ENCODE data around the gene ASTN2.

The ASTN2 gene

GRCh38 chr9:117180896-117181445 lies 233.9 kb downstream of the ASTN2 start:
- TF ChIP-seq CTCF (IDR thresholded peaks at IDR 0.05; ENCODE audit: low read depth, low read length, missing control alignments) = no peak
- no peak overlapping the region for H3K4me3 ChIP-seq (replicated peaks; ENCODE audit: low read depth, low read length)

GRCh38 chr9:117178596-117179375 lies 236.1 kb downstream of the ASTN2 start:
- TF ChIP-seq CTCF (IDR thresholded peaks at IDR 0.05; ENCODE audit: low read depth, low read length, missing control alignments) = no peak
- DNase-seq (ENCODE audit: extremely low read depth, low read depth) = no peak
- no peak overlapping the region for H3K4me3 ChIP-seq (replicated peaks; ENCODE audit: low read depth, low read length)

More at GRCh38 chr9:117180896-117181445, 233.9 kb downstream of the ASTN2 start:
- DNase-seq (ENCODE audit: extremely low read depth, low read depth) = no peak

GRCh38 chr9:117170567-117170966 lies 244.3 kb downstream of the ASTN2 start:
- DNase-seq (ENCODE audit: extremely low read depth, low read depth) = no peak
- no peak for TF ChIP-seq CTCF (IDR thresholded peaks at IDR 0.05; ENCODE audit: low read depth, low read length, missing control alignments)
- no peak overlapping the region for H3K4me3 ChIP-seq (replicated peaks; ENCODE audit: low read depth, low read length)

- TF ChIP-seq CTCF (IDR thresholded peaks at IDR 0.05; ENCODE audit: low read depth, low read length, missing control alignments) = no peak
- H3K4me3 ChIP-seq (replicated peaks; ENCODE audit: low read depth, low read length) = no peak overlapping the region
- no peak for DNase-seq (ENCODE audit: extremely low read depth, low read depth)
Measured at GRCh38 chr9:117169089-117169621, 245.7 kb downstream of the ASTN2 start.

- no peak overlapping the region for H3K4me3 ChIP-seq (replicated peaks; ENCODE audit: low read depth, low read length)
- no peak for DNase-seq (ENCODE audit: extremely low read depth, low read depth)
- no peak for TF ChIP-seq CTCF (IDR thresholded peaks at IDR 0.05; ENCODE audit: low read depth, low read length, missing control alignments)
Measured at GRCh38 chr9:117164512-117164911, 250.3 kb downstream of the ASTN2 start.

- H3K4me3 ChIP-seq (replicated peaks; ENCODE audit: low read depth, low read length) = no peak overlapping the region
- peak; percentile 15 for TF ChIP-seq CTCF (IDR thresholded peaks at IDR 0.05; ENCODE audit: low read depth, low read length, missing control alignments)
- no peak for DNase-seq (ENCODE audit: extremely low read depth, low read depth)
Measured at GRCh38 chr9:117160254-117160653, 254.6 kb downstream of the ASTN2 start.

Measured in HFF-Myc (cell line).